Nephron progenitor cell (in vitro differentiated cells): ENCODE results near the gene TMEM94.
A peak's percentile ranks its signal among the peaks of the same experiment; 100 is the strongest.

ENCODE experiments used
- DNase-seq: peaks from one replicate; pipeline ENCODE4 v3.0.0; 2021
- H3K27ac Mint-ChIP-seq: 2 replicates; pipeline ENCODE4 v1.8.0; 2021; ENCODE audit warnings: mild to moderate bottlenecking, moderate library complexity, mixed read lengths
- H3K27me3 Mint-ChIP-seq: 2 replicates; pipeline ENCODE4 v1.8.0; 2021; ENCODE audit warnings: mild to moderate bottlenecking, low read depth, mixed read lengths; ENCODE audit not compliant: poor library complexity
- H3K36me3 Mint-ChIP-seq: 2 replicates; pipeline ENCODE4 v1.8.0; 2021; ENCODE audit warnings: low read depth, mixed read lengths
- H3K4me1 Mint-ChIP-seq: 2 replicates; pipeline ENCODE4 v1.8.0; 2021; ENCODE audit warnings: mixed read lengths
- H3K4me3 Mint-ChIP-seq: 2 replicates; pipeline ENCODE4 v1.8.0; 2021; ENCODE audit warnings: mild to moderate bottlenecking, moderate library complexity, mixed read lengths
- H3K9me3 Mint-ChIP-seq: 2 replicates; pipeline ENCODE4 v1.8.0; 2021; ENCODE audit warnings: mild to moderate bottlenecking, moderate library complexity, mixed read lengths
- TF ChIP-seq, protein P1 (sequence below): fragments of 200-600 bp; sonication (generic); IDR thresholded peaks from 2 replicates; pipeline ENCODE4 v1.5.0; 2021; ENCODE audit warnings: antibody characterized with exemption

The TMEM94 gene

GRCh38 chr17:75503976-75504346, 47.5 kb downstream of the TMEM94 start:
- Mint-ChIP-seq H3K27me3 (no peaks in the 10 kb centered on the region), H3K9me3 (no peaks in the 10 kb centered on the region), H3K4me1 (peaks cover 32% of the 10 kb centered on the region), H3K4me3 (no peak overlapping the region), H3K36me3 (peaks cover 5% of the 10 kb centered on the region), H3K27ac (no peak overlapping the region)
- DNase-seq, result no peak
- TF ChIP-seq, protein P1, sequence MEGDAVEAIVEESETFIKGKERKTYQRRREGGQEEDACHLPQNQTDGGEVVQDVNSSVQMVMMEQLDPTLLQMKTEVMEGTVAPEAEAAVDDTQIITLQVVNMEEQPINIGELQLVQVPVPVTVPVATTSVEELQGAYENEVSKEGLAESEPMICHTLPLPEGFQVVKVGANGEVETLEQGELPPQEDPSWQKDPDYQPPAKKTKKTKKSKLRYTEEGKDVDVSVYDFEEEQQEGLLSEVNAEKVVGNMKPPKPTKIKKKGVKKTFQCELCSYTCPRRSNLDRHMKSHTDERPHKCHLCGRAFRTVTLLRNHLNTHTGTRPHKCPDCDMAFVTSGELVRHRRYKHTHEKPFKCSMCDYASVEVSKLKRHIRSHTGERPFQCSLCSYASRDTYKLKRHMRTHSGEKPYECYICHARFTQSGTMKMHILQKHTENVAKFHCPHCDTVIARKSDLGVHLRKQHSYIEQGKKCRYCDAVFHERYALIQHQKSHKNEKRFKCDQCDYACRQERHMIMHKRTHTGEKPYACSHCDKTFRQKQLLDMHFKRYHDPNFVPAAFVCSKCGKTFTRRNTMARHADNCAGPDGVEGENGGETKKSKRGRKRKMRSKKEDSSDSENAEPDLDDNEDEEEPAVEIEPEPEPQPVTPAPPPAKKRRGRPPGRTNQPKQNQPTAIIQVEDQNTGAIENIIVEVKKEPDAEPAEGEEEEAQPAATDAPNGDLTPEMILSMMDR, result no peak

GRCh38 chr17:75504347-75505151, 48.1 kb downstream of the TMEM94 start:
- TF ChIP-seq, protein P1, result peak; percentile 51
- Mint-ChIP-seq H3K27me3 (no peaks in the 10 kb centered on the region), H3K36me3 (peaks cover 5% of the 10 kb centered on the region), H3K9me3 (no peaks in the 10 kb centered on the region), H3K4me3 (no peak overlapping the region), H3K4me1 (peaks cover 27% of the 10 kb centered on the region), H3K27ac (no peak overlapping the region)
- no peak for DNase-seq

- no peaks in the 10 kb centered on the region for H3K9me3 Mint-ChIP-seq
- H3K27ac Mint-ChIP-seq, result no peak overlapping the region
- H3K4me3 Mint-ChIP-seq, result no peak overlapping the region
- H3K27me3 Mint-ChIP-seq, result no peaks in the 10 kb centered on the region
- TF ChIP-seq, protein P1, result no peak
- H3K4me1 Mint-ChIP-seq, result peaks cover 21% of the 10 kb centered on the region
- peaks cover 5% of the 10 kb centered on the region for H3K36me3 Mint-ChIP-seq
- DNase-seq, result no peak
Measured at GRCh38 chr17:75505152-75505409, 48.6 kb downstream of the TMEM94 start.

DNA sequence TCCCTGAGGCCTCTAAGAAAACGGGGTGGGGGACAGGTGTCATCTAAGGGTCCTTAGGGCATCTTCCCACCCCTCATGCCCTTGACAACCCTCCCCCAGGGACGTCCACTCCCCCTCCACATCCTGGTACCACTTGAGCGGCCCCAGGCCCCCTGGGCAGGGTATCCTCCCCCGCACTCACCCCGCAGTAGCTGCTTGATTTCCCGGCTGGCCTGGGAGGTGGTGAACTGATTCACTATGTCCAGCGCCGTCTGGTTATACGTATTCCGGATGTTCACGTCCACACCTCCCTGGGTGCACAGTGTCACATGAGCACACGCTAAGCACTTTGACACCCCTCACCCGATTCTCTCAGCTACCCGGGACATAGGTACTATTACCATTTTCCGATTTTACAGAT, 49.2 kb downstream of the TMEM94 start:
- H3K4me3 Mint-ChIP-seq, result no peak overlapping the region
- no peak overlapping the region for H3K27ac Mint-ChIP-seq
- TF ChIP-seq, protein P1, result no peak
- peaks cover 5% of the 10 kb centered on the region for H3K36me3 Mint-ChIP-seq
- no peaks in the 10 kb centered on the region for H3K27me3 Mint-ChIP-seq
- H3K4me1 Mint-ChIP-seq, result peaks cover 21% of the 10 kb centered on the region
- no peak for DNase-seq
- H3K9me3 Mint-ChIP-seq, result no peaks in the 10 kb centered on the region

DNA sequence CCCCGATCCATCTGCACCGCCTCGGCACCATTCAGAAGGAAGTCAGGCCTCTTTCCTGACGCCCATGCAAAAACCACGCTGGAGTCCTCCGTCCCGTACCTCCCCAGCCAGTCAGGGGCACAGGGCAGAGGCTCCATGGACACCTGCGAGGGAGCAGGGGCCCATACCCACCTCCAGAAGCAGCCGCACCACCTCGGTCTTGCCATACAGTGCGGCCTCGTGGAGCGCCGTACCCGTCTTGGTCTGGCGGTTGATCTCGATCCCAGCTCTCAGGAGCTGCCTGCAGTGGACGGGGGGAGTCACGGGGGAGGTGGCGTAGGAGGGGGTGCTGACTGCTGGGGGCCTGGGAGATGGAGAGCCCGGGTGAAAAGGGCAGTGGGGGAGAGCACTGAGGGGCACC, 49.7 kb downstream of the TMEM94 start:
- Mint-ChIP-seq H3K4me1 (peaks cover 21% of the 10 kb centered on the region), H3K9me3 (no peaks in the 10 kb centered on the region), H3K36me3 (peaks cover 5% of the 10 kb centered on the region), H3K27me3 (no peaks in the 10 kb centered on the region), H3K27ac (no peak overlapping the region), H3K4me3 (no peak overlapping the region)
- TF ChIP-seq, protein P1, result no peak
- DNase-seq, result no peak

DNA sequence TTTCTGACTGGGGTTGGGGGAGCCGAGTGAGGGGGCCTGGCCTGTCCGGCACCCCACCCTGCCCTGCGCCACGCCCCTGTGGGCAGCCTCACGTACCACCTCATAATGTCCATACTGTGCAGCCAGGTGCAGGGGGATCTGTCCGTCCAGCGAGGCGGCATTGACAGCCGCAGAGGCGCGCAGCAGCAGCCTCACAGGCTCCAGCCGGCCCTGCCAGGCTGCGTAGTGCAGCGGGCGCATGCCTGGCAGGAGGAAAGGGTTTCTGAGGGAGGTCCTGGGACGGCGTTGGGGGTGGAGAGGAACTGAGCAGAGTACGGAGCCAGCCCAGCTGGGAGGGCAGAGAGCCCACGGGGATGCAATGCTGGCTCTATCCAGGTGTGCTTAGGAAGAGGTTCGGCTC, 50.5 kb downstream of the TMEM94 start:
- Mint-ChIP-seq H3K4me1 (peaks cover 26% of the 10 kb centered on the region), H3K27ac (no peak overlapping the region), H3K4me3 (no peak overlapping the region), H3K9me3 (no peaks in the 10 kb centered on the region), H3K27me3 (no peaks in the 10 kb centered on the region), H3K36me3 (peaks cover 5% of the 10 kb centered on the region)
- TF ChIP-seq, protein P1, result no peak
- DNase-seq, result no peak
